ENCODE measurements around the gene CD248.

DNA sequence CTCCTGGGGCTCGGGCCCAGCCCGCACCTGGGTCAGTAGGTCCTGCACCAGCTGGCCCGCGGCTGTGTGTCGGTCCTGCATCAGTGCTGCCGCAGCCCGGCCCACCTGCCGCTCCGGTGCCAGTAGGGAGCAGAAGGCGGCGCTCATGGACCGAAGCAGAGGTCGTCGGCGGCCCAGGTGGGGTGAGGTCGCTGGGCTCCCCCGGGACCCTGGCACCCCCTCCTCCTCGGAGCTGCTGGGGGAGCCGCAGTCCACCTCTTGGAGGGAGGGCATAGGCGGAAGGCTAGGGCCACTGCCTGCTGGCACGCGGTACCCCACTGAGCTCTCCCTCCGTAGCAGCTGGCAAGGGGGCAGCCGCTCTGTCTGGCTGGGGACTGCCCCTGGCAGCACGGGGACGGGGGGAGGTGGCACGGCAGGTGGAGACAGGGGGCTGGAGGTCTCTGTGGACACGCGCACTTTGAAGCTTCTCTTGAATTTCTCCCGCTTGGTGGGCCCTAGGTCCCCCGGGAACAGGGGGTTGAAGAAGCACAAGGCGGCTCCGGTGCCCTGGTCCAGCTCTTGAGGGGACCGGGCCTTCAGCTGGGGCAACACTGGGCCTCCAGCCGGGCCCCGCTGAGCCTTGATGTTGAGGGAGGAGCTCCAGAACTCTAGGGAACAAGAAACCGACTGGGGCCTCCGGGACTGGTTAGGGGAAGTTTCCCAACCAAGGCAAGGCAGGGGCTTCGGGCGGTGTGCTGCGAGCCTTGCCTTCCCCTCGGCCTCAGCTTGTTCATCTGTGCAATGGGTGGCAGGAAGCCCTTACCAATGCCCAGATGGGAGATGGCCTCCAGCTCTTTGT lies 18.0 kb upstream of the CD248 start:
- TF ChIP-seq, protein P1, sequence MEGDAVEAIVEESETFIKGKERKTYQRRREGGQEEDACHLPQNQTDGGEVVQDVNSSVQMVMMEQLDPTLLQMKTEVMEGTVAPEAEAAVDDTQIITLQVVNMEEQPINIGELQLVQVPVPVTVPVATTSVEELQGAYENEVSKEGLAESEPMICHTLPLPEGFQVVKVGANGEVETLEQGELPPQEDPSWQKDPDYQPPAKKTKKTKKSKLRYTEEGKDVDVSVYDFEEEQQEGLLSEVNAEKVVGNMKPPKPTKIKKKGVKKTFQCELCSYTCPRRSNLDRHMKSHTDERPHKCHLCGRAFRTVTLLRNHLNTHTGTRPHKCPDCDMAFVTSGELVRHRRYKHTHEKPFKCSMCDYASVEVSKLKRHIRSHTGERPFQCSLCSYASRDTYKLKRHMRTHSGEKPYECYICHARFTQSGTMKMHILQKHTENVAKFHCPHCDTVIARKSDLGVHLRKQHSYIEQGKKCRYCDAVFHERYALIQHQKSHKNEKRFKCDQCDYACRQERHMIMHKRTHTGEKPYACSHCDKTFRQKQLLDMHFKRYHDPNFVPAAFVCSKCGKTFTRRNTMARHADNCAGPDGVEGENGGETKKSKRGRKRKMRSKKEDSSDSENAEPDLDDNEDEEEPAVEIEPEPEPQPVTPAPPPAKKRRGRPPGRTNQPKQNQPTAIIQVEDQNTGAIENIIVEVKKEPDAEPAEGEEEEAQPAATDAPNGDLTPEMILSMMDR (IDR thresholded peaks at IDR 0.05; ENCODE audit: insufficient read depth, low read depth, low read length): no peak
- TF ChIP-seq EZH2 (IDR thresholded peaks at IDR 0.05; ENCODE audit: insufficient read depth, low read length): no peak

Data from astrocyte (in vitro differentiated cells and primary cell).